Smooth muscle cell (in vitro differentiated cells): ENCODE data around the gene MXD1. TPM values are rescaled to one million over a fixed set of nuclear protein-coding genes. Genes with fewer than 3 reads are reported as not detected.
"Not testable (repeated sequence)": the region's sequence is repeated elsewhere in the genome, so short reads cannot be mapped to it uniquely, and the experiment has no call there.

ENCODE experiments used
- DNase-seq: peaks from one replicate; lab custom pipeline; 2025; ENCODE audit not compliant: unreplicated experiment; lab: John Stamatoyannopoulos, UW
- H2AFZ ChIP-seq: fragments of 200-600 bp; sonication (generic); 2 replicates; pipeline ENCODE4 v1.6.0; 2016; ENCODE audit warnings: antibody characterized with exemption, low read depth, mild to moderate bottlenecking
- H3F3A ChIP-seq: fragments of 200-600 bp; sonication (generic); 2 replicates; pipeline ENCODE4 v1.6.0; 2017; ENCODE audit warnings: antibody characterized with exemption, low read depth
- H3K27ac ChIP-seq: fragments of 200-600 bp; sonication (generic); 2 replicates; pipeline ENCODE4 v1.5.1; 2016; ENCODE audit warnings: low read depth, mild to moderate bottlenecking
- H3K27me3 ChIP-seq: fragments of 200-600 bp; sonication (generic); 2 replicates; pipeline ENCODE4 v1.6.1; 2016; ENCODE audit warnings: low read depth, mild to moderate bottlenecking
- H3K36me3 ChIP-seq: fragments of 200-600 bp; sonication (generic); 2 replicates; pipeline ENCODE4 v1.5.1; 2016; ENCODE audit warnings: low read depth
- H3K4me1 ChIP-seq: fragments of 200-600 bp; sonication (generic); 2 replicates; pipeline ENCODE4 v1.5.1; 2016; ENCODE audit warnings: low read depth
- H3K4me2 ChIP-seq: fragments of 200-600 bp; sonication (generic); 2 replicates; pipeline ENCODE4 v1.6.0; 2016; ENCODE audit warnings: mild to moderate bottlenecking
- H3K4me3 ChIP-seq: fragments of 200-600 bp; sonication (generic); 2 replicates; pipeline ENCODE4 v1.5.1; 2016; ENCODE audit warnings: mild to moderate bottlenecking
- H3K79me2 ChIP-seq: fragments of 200-600 bp; sonication (generic); 2 replicates; pipeline ENCODE4 v1.6.0; 2016; ENCODE audit warnings: low read depth, mild to moderate bottlenecking
- H3K9ac ChIP-seq: fragments of 200-600 bp; sonication (generic); 2 replicates; pipeline ENCODE4 v1.6.0; 2016; ENCODE audit warnings: low read depth
- H3K9me3 ChIP-seq: fragments of 200-600 bp; sonication (generic); replicated peaks from 2 replicates; pipeline ENCODE4 v1.5.1; 2016; ENCODE audit warnings: low read depth
- H4K20me1 ChIP-seq: fragments of 200-600 bp; sonication (generic); 2 replicates; pipeline ENCODE4 v1.6.0; 2016; ENCODE audit warnings: low read depth
- WGBS: methylation state at CpG from one replicate; pipeline ENCODE4 v1.1.7; 2016; ENCODE audit warnings: low lambda C conversion rate; 5-methylcytosine and 5-hydroxymethylcytosine counted together
- polyA plus RNA-seq: library from polyadenylated mRNA; unstranded; fragments of >200 nt; fragmentation: Nextera tagmentation; extraction: Ambion mirVana; gene quantifications from 2 replicates; pipeline ENCODE4 v1.2.1, GENCODE V29; 2016
- total RNA-seq: library from RNA; depleted of rRNA; stranded (reverse); fragments of >200 nt; gene quantifications from 2 replicates; pipeline ENCODE4 v1.2.3, GENCODE V29; 2014
- TF ChIP-seq, protein P1 (sequence below): fragments of 200-600 bp; sonication (generic); IDR thresholded peaks from 2 replicates; pipeline ENCODE4 v1.5.1; 2017; ENCODE audit warnings: borderline replicate concordance, mild to moderate bottlenecking, antibody characterized with exemption; ENCODE audit not compliant: insufficient read depth, poor library complexity, severe bottlenecking

Gene MXD1
- total and polyA plus RNA-seq, 2 experiments from 2014 or later = 7.9 to 10.2 TPM

DNA sequence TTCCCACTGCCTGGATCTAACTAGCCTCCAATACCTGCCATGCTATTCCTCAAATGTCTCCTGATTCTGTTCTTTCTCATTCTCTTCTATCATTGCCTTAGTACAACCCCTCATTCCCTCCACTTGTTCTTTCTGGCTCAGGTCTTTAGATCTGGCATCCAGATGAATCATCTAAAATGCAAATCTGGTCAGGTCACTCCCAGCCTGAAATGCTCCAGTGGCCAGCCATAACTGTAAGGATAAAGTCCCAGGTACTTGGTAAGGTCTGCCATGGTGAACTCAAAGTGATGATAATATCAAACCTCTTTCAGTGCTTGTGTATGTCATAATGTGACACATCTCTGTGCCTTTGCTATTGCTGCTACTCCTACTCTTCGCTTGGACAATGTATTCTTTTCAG is 24.0 kb upstream of the MXD1 start:
- no peaks in the 10 kb centered on the region for H4K20me1 ChIP-seq
- TF ChIP-seq, protein P1, sequence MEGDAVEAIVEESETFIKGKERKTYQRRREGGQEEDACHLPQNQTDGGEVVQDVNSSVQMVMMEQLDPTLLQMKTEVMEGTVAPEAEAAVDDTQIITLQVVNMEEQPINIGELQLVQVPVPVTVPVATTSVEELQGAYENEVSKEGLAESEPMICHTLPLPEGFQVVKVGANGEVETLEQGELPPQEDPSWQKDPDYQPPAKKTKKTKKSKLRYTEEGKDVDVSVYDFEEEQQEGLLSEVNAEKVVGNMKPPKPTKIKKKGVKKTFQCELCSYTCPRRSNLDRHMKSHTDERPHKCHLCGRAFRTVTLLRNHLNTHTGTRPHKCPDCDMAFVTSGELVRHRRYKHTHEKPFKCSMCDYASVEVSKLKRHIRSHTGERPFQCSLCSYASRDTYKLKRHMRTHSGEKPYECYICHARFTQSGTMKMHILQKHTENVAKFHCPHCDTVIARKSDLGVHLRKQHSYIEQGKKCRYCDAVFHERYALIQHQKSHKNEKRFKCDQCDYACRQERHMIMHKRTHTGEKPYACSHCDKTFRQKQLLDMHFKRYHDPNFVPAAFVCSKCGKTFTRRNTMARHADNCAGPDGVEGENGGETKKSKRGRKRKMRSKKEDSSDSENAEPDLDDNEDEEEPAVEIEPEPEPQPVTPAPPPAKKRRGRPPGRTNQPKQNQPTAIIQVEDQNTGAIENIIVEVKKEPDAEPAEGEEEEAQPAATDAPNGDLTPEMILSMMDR = no peak
- peaks cover 20% of the 10 kb centered on the region for H3K79me2 ChIP-seq
- no peaks in the 10 kb centered on the region for H3K9me3 ChIP-seq
- no peaks in the 10 kb centered on the region for H3K36me3 ChIP-seq
- no peaks in the 10 kb centered on the region for H3F3A ChIP-seq
- H3K4me2 ChIP-seq = no peak overlapping the region
- H3K9ac ChIP-seq = no peak overlapping the region
- H3K4me3 ChIP-seq = no peak overlapping the region
- 92% methylated on average over 1 of the region's 1 CpG for WGBS
- H3K27me3 ChIP-seq = no peaks in the 10 kb centered on the region
- H2AFZ ChIP-seq = no peak overlapping the region
- DNase-seq = no peak
- no peak overlapping the region for H3K27ac ChIP-seq
- peaks cover 5% of the 10 kb centered on the region for H3K4me1 ChIP-seq

DNA sequence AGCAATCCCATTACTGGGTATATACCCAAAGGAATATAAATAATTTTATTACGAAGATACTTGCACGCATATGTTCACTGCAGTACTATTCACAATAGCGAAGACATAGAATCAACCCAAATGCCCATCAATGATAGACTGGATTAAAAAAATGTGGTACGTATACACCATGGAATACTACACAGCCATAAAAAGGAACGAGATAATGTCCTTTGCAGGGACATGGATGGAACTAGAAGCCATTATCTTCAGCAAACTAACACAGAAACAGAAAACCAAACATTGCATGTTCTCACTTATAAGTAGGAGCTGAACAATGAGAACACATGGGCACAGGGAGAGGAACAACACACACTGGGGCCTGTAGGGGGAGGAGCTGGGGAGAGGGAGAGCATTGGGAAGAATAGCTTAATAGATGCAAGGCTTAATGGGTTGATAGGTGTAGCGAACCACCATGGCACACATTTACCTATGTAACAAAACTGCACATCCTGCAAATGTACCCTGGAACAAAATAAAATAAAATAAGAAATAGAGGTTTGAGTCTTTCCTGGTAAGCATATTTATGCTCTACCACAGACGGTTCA is 22.0 kb upstream of the MXD1 start:
- not testable (repeated sequence) for H3K27ac ChIP-seq, H3K9ac ChIP-seq, H3K27me3 ChIP-seq, H3K4me1 ChIP-seq, H3F3A ChIP-seq, H3K9me3 ChIP-seq, H4K20me1 ChIP-seq, DNase-seq
- Histone ChIP-seq H3K36me3 (peaks cover 13% of the 10 kb centered on the region), H3K79me2 (peaks cover 26% of the 10 kb centered on the region), H3K4me2 (peak overlapping the region; percentile 92), H2AFZ (peak overlapping the region; percentile 100), H3K4me3 (peak overlapping the region; percentile 83)
- 94% methylated on average over 7 of the region's 7 CpGs for WGBS

DNA sequence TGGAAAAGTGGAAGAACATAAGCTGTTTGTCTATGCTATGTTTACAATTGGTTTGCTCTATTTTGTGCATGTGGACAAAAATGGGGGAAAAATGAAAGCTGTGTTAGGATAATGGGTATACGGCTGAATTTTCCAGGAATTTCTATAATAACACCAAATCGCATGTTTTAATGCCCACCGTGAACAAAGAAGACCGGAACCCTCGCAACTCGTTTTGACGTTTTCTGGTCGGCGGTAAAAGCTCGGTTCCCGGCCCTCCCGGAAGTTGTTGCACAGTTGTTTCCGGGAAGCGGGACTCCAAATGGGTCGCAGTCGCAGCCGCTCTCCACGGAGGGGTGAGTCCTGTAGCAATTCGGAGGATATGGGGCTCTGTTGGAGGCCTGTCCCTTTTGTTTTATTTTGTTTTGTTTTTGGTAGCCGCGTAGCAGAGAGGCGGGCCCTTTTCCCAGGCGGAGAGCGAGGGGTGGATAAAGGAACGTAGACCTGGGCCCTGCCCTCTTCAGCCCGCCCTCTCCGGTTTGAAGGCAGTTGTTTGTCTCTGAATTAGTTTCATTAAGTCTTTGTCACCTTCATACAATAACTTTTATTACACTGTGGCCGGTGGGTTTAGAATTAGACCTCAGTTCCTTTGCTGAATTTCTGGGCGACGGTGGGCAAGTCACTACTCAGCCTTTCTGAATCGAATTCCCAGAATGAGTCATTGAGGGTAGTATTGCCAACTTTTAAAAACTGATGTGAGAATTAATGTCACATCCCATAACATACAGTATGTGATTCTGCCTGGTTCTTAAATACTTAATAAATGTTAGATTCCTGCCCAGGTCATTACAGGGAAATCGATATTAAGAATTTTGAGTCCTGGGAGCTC is 21.0 kb upstream of the MXD1 start, which contains the start of gene SNRNP27:
SNRNP27 (plus strand) TSS at position 273 of the 868 bp plus-strand sequence; CDS start at position 302, 29 bp downstream.
- Histone ChIP-seq H3K4me1 (peaks cover 5% of the 10 kb centered on the region), H3K4me3 (peak within 1 kb of the TSS; percentile 83), H3K36me3 (peaks cover 13% of the 10 kb centered on the region), H3K27me3 (no peaks in the 10 kb centered on the region), H3K79me2 (peaks cover 31% of the 10 kb centered on the region), H3K27ac (peak within 1 kb of the TSS; percentile 74), H4K20me1 (no peaks in the 10 kb centered on the region), H3F3A (no peaks in the 10 kb centered on the region), H3K9me3 (no peaks in the 10 kb centered on the region), H2AFZ (peak within 1 kb of the TSS; percentile 100), H3K9ac (peak within 1 kb of the TSS; percentile 94), H3K4me2 (peak within 1 kb of the TSS; percentile 92)
- peak; percentile 11 for DNase-seq
- TF ChIP-seq, protein P1 = no peak
- 3% methylated on average over 32 of the region's 32 CpGs for WGBS

DNA sequence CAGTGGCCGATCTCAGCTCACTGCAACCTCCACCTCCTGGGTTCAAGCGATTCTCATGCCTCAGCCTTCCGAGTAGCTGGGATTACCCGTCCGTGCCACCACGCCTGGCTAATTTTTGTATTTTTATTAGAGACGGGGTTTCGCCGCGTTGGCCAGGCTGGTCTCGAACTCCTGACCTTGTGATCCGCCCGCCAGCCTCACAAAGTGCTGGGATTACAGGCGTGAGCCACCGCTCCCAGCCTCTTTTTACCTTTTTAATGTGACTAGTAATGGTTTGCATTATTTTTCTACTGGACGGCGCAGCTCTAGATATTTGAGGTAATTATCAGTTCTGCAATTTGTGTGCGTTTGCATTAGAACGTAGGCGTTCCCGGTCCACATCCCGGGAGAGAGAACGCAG is 20.2 kb upstream of the MXD1 start:
- peak overlapping the region; percentile 94 for H3K9ac ChIP-seq
- peak overlapping the region; percentile 83 for H3K4me3 ChIP-seq
- peaks cover 13% of the 10 kb centered on the region for H3K36me3 ChIP-seq
- not testable (repeated sequence) for H3F3A ChIP-seq, DNase-seq, H3K9me3 ChIP-seq, H3K27me3 ChIP-seq, H4K20me1 ChIP-seq, H3K4me1 ChIP-seq, H3K27ac ChIP-seq, H2AFZ ChIP-seq
- H3K4me2 ChIP-seq = peak overlapping the region; percentile 92
- 83% methylated on average over 23 of the region's 23 CpGs for WGBS
- peaks cover 32% of the 10 kb centered on the region for H3K79me2 ChIP-seq
